OCI-LY7 (cell line): ENCODE measurements around the gene UBE2G1.

Experiments used
- CTCF ChIP-seq: fragments of 200-600 bp; sonication (generic); conservative IDR thresholded peaks from 2 replicates; pipeline ENCODE4 v1.5.1; 2014; ENCODE audit warnings: mild to moderate bottlenecking, antibody characterized with exemption, low read length, moderate library complexity, mixed read lengths
- EZH2phosphoT487 ChIP-seq: fragments of 200-600 bp; sonication (generic); IDR thresholded peaks from 2 replicates; pipeline ENCODE4 v1.6.1; 2018; ENCODE audit warnings: low read depth, borderline replicate concordance, mild to moderate bottlenecking, mixed run types, antibody characterized with exemption, low read length, moderate library complexity, mixed read lengths

GRCh38 chr17:4389079-4389478 lies 22.6 kb upstream of the UBE2G1 start:
- TF ChIP-seq CTCF (no peak), EZH2phosphoT487 (no peak)
